NCI-H526 (cell line): Measurements from ENCODE around the gene GPR158.

ENCODE experiments used
- DNase-seq, 2 experiments: peaks; one replicate each; lab custom pipeline; 2025; lab: John Stamatoyannopoulos, UW

The GPR158 gene

GRCh38 chr10:25191162-25191895 is 16.5 kb downstream of the GPR158 start:
- DNase-seq: no peak

GRCh38 chr10:25198151-25198550 is 23.4 kb downstream of the GPR158 start:
- no peak for DNase-seq

GRCh38 chr10:25206693-25207414 is 32.1 kb downstream of the GPR158 start:
- DNase-seq: no peak

GRCh38 chr10:25209618-25210017 is 34.8 kb downstream of the GPR158 start:
- no peak for DNase-seq

GRCh38 chr10:25210265-25210664 is 35.5 kb downstream of the GPR158 start:
- no peak for DNase-seq

DNA sequence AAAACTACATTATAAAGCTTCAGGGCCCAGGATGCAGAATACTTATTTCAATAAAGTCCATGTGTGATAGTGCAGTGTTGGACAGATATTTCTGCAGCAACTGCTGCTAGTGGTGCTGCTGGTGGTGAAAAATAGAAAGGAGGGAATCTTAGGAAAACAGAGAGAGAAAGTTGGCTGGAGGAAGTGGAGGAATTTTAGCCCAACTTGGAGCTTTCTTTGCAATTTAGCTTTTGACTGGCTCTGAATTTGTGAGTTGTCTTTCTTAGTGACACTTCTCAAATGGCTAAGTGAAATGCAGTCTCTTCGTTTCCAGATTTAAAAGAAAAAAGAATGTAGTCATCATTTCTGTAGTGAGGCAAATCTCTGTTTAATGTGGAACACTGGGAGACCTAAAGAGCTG is 45.4 kb downstream of the GPR158 start:
- no peak for DNase-seq

DNA sequence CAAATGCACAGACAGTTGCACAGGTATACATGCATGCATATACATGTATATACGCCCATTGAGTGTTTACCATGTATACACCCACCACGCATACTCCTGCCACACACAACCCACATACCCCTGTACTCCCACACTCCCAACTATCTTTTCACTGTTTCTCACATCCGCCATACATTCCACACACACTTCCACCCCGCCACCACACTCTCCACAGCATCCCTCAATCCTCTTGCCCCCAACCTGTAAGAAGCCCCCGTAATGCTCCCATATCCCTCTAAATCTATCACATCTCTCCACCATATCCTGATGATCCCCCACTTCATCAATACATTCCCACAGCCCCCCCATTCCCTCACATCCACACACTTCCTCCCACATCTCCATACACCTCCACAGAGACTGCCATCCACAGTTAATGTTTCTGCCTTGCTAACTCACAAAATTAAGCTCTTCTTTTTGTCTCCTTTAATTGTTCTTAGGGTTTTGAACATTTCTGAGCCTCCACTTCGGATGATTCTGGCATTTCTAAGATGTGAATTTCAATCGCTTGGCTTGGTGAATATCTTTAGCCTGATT is 47.4 kb downstream of the GPR158 start:
- no peak for DNase-seq

- DNase-seq: peak; percentile 17 to 58
Observed at GRCh38 chr10:25226775-25227682, 52.2 kb downstream of the GPR158 start.

DNA sequence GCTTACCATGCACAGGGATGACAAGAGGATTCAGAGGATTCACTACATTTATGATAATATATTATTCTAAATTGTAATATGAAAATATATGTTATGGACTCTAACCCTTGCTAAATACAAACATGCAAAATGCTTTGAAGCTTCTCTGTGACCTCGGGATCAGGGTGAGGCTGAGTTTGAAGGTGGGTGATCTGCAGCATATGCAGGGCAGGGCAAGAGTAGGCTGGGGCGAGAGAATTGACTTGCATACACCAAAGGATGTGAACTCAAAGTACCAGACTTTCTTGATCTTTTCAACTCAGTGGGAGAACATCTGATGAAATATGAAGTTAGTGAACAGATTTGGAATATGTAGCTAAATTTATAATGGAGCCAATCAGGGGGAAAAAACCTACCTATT is 57.0 kb downstream of the GPR158 start:
- no peak for DNase-seq

- DNase-seq: no peak
Observed at GRCh38 chr10:25232204-25232603, 57.4 kb downstream of the GPR158 start.

DNA sequence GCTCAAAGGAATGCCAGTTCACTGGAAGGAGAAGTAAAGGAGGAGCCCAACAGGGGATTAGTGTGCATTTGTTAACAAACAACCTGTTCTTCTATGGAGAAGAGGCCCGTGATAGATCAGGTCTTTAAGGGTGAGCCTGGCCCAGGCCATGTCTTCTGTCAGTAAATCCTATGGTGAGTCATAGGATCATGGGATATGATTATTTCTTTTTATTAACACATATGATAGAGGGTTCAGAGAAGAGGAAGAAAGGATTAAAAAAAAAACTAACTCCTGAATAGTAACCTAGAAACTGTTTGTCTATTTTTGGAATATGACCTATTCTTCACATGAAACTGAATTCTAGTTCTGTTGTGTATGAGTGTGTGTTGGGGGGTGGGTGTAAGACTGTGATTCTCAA is 70.4 kb downstream of the GPR158 start:
- DNase-seq: no peak

- DNase-seq: no peak
Observed at GRCh38 chr10:25257646-25258045, 82.8 kb downstream of the GPR158 start.

- DNase-seq: no peak
Observed at GRCh38 chr10:25261110-25261509, 86.3 kb downstream of the GPR158 start.

GRCh38 chr10:25261558-25261957 is 86.8 kb downstream of the GPR158 start:
- DNase-seq: no peak

DNA sequence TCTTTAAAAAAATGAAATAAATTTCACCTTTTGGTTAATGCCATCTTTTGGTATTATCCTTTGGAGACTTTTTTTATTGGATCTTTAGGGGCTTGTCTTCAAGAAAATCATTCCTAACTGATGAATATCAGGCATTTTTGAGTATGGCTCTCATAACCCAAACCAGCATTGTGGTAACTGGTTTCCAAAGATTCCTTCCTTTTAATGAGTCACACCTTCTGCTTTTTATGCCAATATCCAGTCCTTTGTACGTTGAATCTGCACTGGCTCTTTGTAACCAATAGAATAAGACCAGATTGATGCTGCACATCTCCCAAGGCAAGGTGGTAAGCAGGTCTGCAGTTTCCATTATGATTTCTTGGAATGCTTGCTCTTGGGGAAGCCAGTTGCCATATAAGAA is 89.1 kb downstream of the GPR158 start:
- no peak for DNase-seq

GRCh38 chr10:25278180-25278579 is 103.4 kb downstream of the GPR158 start:
- no peak for DNase-seq

- DNase-seq: no peak
Observed at GRCh38 chr10:25280076-25280475, 105.3 kb downstream of the GPR158 start.

DNA sequence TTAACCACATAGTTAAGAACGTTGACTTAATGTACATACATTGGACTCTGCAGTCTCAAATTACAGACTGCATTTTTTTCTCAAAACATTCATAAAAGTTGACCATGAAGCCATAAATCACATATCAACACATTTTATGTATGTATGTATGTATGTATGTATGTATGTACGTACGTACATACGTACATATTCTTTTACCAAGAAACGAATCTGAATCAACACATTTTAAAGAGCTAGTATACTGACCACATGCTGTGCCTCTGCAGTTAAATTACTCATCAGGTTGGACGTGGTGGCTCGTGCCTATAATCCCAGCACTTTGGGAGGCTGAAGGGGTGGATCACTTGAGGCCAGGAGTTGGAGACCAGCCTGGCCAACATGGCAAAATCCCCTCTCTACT is 105.8 kb downstream of the GPR158 start:
- no peak for DNase-seq

GRCh38 chr10:25285809-25286208 is 111.0 kb downstream of the GPR158 start:
- DNase-seq: no peak

DNA sequence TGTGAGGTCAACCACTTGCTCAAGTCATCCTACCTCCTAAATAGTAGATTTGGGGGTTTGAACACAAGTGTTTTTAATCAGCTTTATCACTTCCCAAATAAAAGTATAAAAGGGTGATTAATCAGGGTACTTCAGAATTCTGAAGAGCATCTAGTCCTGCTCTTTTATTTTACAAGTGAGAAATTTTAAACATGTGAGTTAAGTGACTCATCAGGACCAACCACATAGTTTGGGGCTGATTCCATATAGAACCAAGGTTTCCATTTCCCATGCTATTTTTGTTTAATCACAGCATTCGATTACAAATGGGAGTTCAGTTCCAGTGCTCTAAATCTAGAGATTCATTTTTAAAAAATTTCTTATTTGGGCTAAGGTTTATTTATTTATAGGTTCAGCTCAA is 113.4 kb downstream of the GPR158 start:
- DNase-seq: no peak

- no peak for DNase-seq
Observed at GRCh38 chr10:25294032-25294926, 119.5 kb downstream of the GPR158 start.
